Loucy (cell line): Measurements from ENCODE around the gene NHERF1.

Experiments used
- H2AFZ ChIP-seq: fragments of 200-600 bp; sonication (generic); 2 replicates; pipeline ENCODE4 v1.6.0; 2016; ENCODE audit warnings: antibody characterized with exemption, mild to moderate bottlenecking, low read length, moderate library complexity
- H3F3A ChIP-seq: fragments of 200-600 bp; 2 replicates; pipeline ENCODE4 v1.6.0; 2016; ENCODE audit warnings: antibody characterized with exemption, low read depth, mild to moderate bottlenecking
- H3K27me3 ChIP-seq: fragments of 200-600 bp; sonication (generic); 2 replicates; pipeline ENCODE4 v1.6.1; 2014; ENCODE audit warnings: low read length, mild to moderate bottlenecking; ENCODE audit not compliant: insufficient read depth, poor library complexity, severe bottlenecking
- H3K36me3 ChIP-seq: fragments of 200-600 bp; sonication (generic); 2 replicates; pipeline ENCODE4 v1.6.1; 2016; ENCODE audit warnings: low read length; ENCODE audit not compliant: insufficient read depth
- H3K4me1 ChIP-seq: fragments of 200-600 bp; sonication (generic); 2 replicates; pipeline ENCODE4 v1.5.1; 2014; ENCODE audit warnings: low read length, mild to moderate bottlenecking; ENCODE audit not compliant: insufficient read depth, poor library complexity, severe bottlenecking
- H3K4me2 ChIP-seq: fragments of 200-600 bp; sonication (generic); 2 replicates; pipeline ENCODE4 v1.6.0; 2014; ENCODE audit warnings: antibody characterized with exemption, low read length, low read depth, mild to moderate bottlenecking; ENCODE audit not compliant: poor library complexity, severe bottlenecking
- H3K4me3 ChIP-seq: fragments of 200-600 bp; sonication (generic); 2 replicates; pipeline ENCODE4 v1.5.1; 2014; ENCODE audit warnings: low read length, mild to moderate bottlenecking, mixed read lengths; ENCODE audit not compliant: poor library complexity, severe bottlenecking
- H3K79me2 ChIP-seq: fragments of 200-600 bp; sonication (generic); 2 replicates; pipeline ENCODE4 v1.6.1; 2014; ENCODE audit warnings: low read length; ENCODE audit not compliant: insufficient read depth
- H3K9ac ChIP-seq: fragments of 200-600 bp; sonication (generic); 2 replicates; pipeline ENCODE4 v1.6.0; 2014; ENCODE audit warnings: mild to moderate bottlenecking, low read depth, low read length, moderate library complexity; ENCODE audit not compliant: poor library complexity, severe bottlenecking
- H3K9me2 ChIP-seq: fragments of 200-600 bp; sonication (generic); replicated peaks from 2 replicates; pipeline ENCODE4 v1.6.1; 2016; ENCODE audit warnings: low read depth, low read length, mixed read lengths
- H3K9me3 ChIP-seq: fragments of 200-600 bp; sonication (generic); 2 replicates; pipeline ENCODE4 v1.6.1; 2014; ENCODE audit warnings: mild to moderate bottlenecking, antibody characterized with exemption, low read length, low read depth; ENCODE audit not compliant: insufficient read depth
- H4K20me1 ChIP-seq: fragments of 200-600 bp; sonication (generic); 2 replicates; pipeline ENCODE4 v1.6.0; 2014; ENCODE audit warnings: antibody characterized with exemption, low read length, mild to moderate bottlenecking; ENCODE audit not compliant: insufficient read depth, poor library complexity, severe bottlenecking
- EZH2phosphoT487 ChIP-seq: fragments of 200-600 bp; IDR thresholded peaks from 2 replicates; pipeline ENCODE4 v1.6.1; 2018; ENCODE audit warnings: antibody characterized with exemption, mild to moderate bottlenecking, moderate library complexity, borderline replicate concordance
- TF ChIP-seq, protein P1 (sequence below): fragments of 200-600 bp; sonication (generic); conservative IDR thresholded peaks from 2 replicates; pipeline ENCODE4 v1.5.1; 2014; ENCODE audit warnings: mild to moderate bottlenecking, antibody characterized with exemption, low read length

NHERF1 gene

DNA sequence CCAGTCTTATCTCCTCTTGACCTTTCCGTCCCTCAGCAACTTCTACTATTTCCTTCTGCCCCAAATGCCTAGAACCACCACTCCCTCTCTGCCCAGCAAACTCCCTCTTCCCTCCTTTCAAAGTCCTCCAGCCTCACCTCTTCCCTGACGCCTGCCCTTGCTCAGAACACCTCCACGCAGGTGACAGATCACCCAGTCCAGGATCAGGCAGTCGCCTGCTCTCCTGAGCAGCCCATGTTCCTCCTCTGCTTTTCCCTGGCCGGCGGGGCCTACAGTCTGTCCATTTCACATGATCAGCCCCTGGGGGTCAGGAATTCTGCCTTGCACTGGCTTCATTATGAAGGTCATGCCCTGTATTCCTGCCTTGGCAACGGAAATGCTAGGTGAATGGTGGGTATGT is 36.1 kb upstream of the NHERF1 start:
- no peaks in the 10 kb centered on the region for H3K36me3 ChIP-seq
- TF ChIP-seq, protein P1, sequence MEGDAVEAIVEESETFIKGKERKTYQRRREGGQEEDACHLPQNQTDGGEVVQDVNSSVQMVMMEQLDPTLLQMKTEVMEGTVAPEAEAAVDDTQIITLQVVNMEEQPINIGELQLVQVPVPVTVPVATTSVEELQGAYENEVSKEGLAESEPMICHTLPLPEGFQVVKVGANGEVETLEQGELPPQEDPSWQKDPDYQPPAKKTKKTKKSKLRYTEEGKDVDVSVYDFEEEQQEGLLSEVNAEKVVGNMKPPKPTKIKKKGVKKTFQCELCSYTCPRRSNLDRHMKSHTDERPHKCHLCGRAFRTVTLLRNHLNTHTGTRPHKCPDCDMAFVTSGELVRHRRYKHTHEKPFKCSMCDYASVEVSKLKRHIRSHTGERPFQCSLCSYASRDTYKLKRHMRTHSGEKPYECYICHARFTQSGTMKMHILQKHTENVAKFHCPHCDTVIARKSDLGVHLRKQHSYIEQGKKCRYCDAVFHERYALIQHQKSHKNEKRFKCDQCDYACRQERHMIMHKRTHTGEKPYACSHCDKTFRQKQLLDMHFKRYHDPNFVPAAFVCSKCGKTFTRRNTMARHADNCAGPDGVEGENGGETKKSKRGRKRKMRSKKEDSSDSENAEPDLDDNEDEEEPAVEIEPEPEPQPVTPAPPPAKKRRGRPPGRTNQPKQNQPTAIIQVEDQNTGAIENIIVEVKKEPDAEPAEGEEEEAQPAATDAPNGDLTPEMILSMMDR: no peak
- TF ChIP-seq EZH2phosphoT487: no peak
- no peaks in the 10 kb centered on the region for H3K79me2 ChIP-seq
- H3K4me2 ChIP-seq: no peak overlapping the region
- no peaks in the 10 kb centered on the region for H3K9me2 ChIP-seq
- no peaks in the 10 kb centered on the region for H4K20me1 ChIP-seq
- no peaks in the 10 kb centered on the region for H3K27me3 ChIP-seq
- H2AFZ ChIP-seq: no peak overlapping the region
- no peak overlapping the region for H3K4me3 ChIP-seq
- H3F3A ChIP-seq: no peaks in the 10 kb centered on the region
- H3K9ac ChIP-seq: no peak overlapping the region
- H3K4me1 ChIP-seq: no peaks in the 10 kb centered on the region
- H3K9me3 ChIP-seq: no peaks in the 10 kb centered on the region

DNA sequence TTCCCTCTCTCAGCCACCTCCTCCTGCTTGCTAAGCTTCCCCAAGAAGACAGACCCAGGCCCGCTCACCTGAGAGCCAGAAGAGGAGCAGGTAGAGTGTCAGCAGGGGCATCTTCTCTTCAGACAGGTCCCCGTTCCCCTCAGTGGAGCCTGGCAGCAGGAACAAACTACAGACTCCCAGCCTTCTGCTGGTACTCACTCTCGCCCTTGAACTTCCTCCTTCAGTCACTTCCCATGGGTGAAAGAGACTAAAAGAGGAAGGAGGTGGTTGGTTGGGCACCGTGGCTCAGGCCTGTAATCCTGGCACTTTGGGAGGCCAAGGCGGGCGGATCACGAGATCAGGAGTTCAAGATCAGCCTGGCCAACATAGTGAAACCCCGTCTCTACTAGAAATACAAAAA is 35.7 kb upstream of the NHERF1 start, which contains the start of gene CD300LF:
CD300LF (minus strand) TSS at position 168 of the 400 bp plus-strand sequence; CDS start at position 111, 57 bp downstream.
- no peaks in the 10 kb centered on the region for H3K79me2 ChIP-seq
- no peak for TF ChIP-seq EZH2phosphoT487
- TF ChIP-seq, protein P1: no peak
- no peaks in the 10 kb centered on the region for H3K27me3 ChIP-seq
- H3K4me3 ChIP-seq: no peak within 1 kb of the TSS
- no peaks in the 10 kb centered on the region for H3K9me3 ChIP-seq
- 0 out of 2 replicates have a peak within 1 kb of the TSS, but pooled peaks have one; percentile 63 for H2AFZ ChIP-seq
- no peaks in the 10 kb centered on the region for H3K9me2 ChIP-seq
- no peaks in the 10 kb centered on the region for H3F3A ChIP-seq
- no peak within 1 kb of the TSS for H3K9ac ChIP-seq
- H3K4me2 ChIP-seq: no peak within 1 kb of the TSS
- no peaks in the 10 kb centered on the region for H3K36me3 ChIP-seq
- no peaks in the 10 kb centered on the region for H4K20me1 ChIP-seq
- H3K4me1 ChIP-seq: no peaks in the 10 kb centered on the region

DNA sequence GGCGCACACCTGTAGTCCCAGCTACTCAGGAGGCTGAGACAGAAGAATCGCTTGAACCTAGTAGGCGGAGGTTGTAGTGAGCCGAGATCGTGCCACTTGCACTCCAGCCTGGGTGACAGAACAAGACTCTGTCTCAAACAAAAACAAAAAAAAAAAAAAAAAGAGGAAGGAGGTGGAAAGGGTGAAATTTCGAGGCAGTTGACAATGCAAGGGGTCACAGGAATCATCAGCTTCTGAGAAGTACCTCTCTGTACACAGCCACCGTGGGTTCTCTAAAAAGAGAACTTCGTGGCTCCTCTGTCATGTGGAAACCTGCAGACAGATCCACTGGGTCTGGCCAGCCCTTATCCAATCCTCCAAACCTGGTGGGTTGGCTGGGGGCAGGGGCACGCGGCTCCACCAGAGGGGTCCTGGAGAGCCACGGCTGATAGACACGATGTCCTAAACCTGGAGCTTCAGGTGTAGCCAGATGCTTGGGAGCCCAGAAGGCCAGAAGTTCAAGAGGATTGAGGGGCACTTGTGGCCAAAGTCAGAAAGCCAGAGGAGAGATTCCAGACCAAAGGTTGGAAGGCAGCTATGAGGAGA is 35.2 kb upstream of the NHERF1 start:
- Histone ChIP-seq H3K4me1 (no peaks in the 10 kb centered on the region), H3K9me2 (no peaks in the 10 kb centered on the region), H4K20me1 (no peaks in the 10 kb centered on the region), H2AFZ (no peak overlapping the region), H3K79me2 (no peaks in the 10 kb centered on the region), H3K4me3 (no peak overlapping the region), H3K27me3 (no peaks in the 10 kb centered on the region), H3K4me2 (no peak overlapping the region), H3F3A (no peaks in the 10 kb centered on the region), H3K9ac (no peak overlapping the region), H3K36me3 (no peaks in the 10 kb centered on the region), H3K9me3 (no peaks in the 10 kb centered on the region)
- TF ChIP-seq EZH2phosphoT487: no peak
- TF ChIP-seq, protein P1: no peak
